ENCODE data around the gene EVA1A. TPM values are rescaled to one million over a fixed set of nuclear protein-coding genes. Genes with fewer than 3 reads are reported as not detected.

The EVA1A gene
- total RNA-seq, 2 experiments from 2014 or later: not detected

- Mint-ChIP-seq H3K27me3 (ENCODE audit: low read depth) (peaks cover 30% of the 10 kb centered on the region), H3K9me3 (no peaks in the 10 kb centered on the region), H3K4me1 (ENCODE audit: low read depth) (peaks cover 4% of the 10 kb centered on the region), H3K4me3 (no peak overlapping the region), H3K27ac (no peak overlapping the region), H3K36me3 (ENCODE audit: low read depth) (no peaks in the 10 kb centered on the region)
- CTCF ChIA-PET: no interaction called here
- DNase-seq: no peak
- intact Hi-C loops (cut with micrococcal nuclease): no loop called here
Measured at GRCh38 chr2:75569546-75569945, 8.8 kb upstream of the EVA1A start.

- no peaks in the 10 kb centered on the region for H3K9me3 Mint-ChIP-seq
- CTCF ChIA-PET: interaction anchor here (0.9 kb wide), 1 partner anchor 40 kb away, joined by 3 read pairs; no protein-coding TSS in a partner anchor
- peaks cover 7% of the 10 kb centered on the region for H3K4me1 Mint-ChIP-seq (ENCODE audit: low read depth)
- no peak overlapping the region for H3K4me3 Mint-ChIP-seq
- H3K27me3 Mint-ChIP-seq (ENCODE audit: low read depth): peaks cover 29% of the 10 kb centered on the region
- no peak overlapping the region for H3K27ac Mint-ChIP-seq
- intact Hi-C loops (cut with micrococcal nuclease): no loop called here
- H3K36me3 Mint-ChIP-seq (ENCODE audit: low read depth): no peaks in the 10 kb centered on the region
- DNase-seq: no peak
Measured at GRCh38 chr2:75568174-75568573, 7.4 kb upstream of the EVA1A start.

- Mint-ChIP-seq H3K9me3 (no peaks in the 10 kb centered on the region), H3K27me3 (ENCODE audit: low read depth) (peaks cover 37% of the 10 kb centered on the region), H3K4me3 (no peak overlapping the region), H3K27ac (no peak overlapping the region), H3K36me3 (ENCODE audit: low read depth) (no peaks in the 10 kb centered on the region), H3K4me1 (ENCODE audit: low read depth) (peaks cover 11% of the 10 kb centered on the region)
- intact Hi-C loops (cut with micrococcal nuclease): no loop called here
- DNase-seq: no peak
- CTCF ChIA-PET: no interaction called here
Measured at GRCh38 chr2:75565472-75566462, 5.0 kb upstream of the EVA1A start.

- Mint-ChIP-seq H3K9me3 (no peaks in the 10 kb centered on the region), H3K27me3 (ENCODE audit: low read depth) (peaks cover 40% of the 10 kb centered on the region), H3K36me3 (ENCODE audit: low read depth) (no peaks in the 10 kb centered on the region), H3K27ac (no peak overlapping the region), H3K4me1 (ENCODE audit: low read depth) (peaks cover 12% of the 10 kb centered on the region), H3K4me3 (no peak overlapping the region)
- intact Hi-C loops (cut with micrococcal nuclease): no loop called here
- no peak for DNase-seq
- CTCF ChIA-PET: interaction anchor here (1.1 kb wide), 1 partner anchor 10 kb away, joined by 3 read pairs; no protein-coding TSS in a partner anchor
Measured at GRCh38 chr2:75564713-75565359, 4.1 kb upstream of the EVA1A start.

GRCh38 chr2:75564026-75564688 lies 3.4 kb upstream of the EVA1A start:
- intact Hi-C loops (cut with micrococcal nuclease): no loop called here
- Mint-ChIP-seq H3K4me3 (no peak overlapping the region), H3K4me1 (ENCODE audit: low read depth) (peaks cover 13% of the 10 kb centered on the region), H3K27me3 (ENCODE audit: low read depth) (peaks cover 37% of the 10 kb centered on the region), H3K9me3 (no peaks in the 10 kb centered on the region), H3K36me3 (ENCODE audit: low read depth) (no peaks in the 10 kb centered on the region), H3K27ac (no peak overlapping the region)
- DNase-seq: no peak
- CTCF ChIA-PET: interaction anchor here (1.1 kb wide), 1 partner anchor 10 kb away, joined by 3 read pairs; no protein-coding TSS in a partner anchor

- no peak overlapping the region for H3K27ac Mint-ChIP-seq
- H3K36me3 Mint-ChIP-seq (ENCODE audit: low read depth): no peaks in the 10 kb centered on the region
- CTCF ChIA-PET: interaction anchor here (1.1 kb wide), 1 partner anchor 11 kb away, joined by 3 read pairs; no protein-coding TSS in a partner anchor
- H3K4me1 Mint-ChIP-seq (ENCODE audit: low read depth): peaks cover 13% of the 10 kb centered on the region
- peaks cover 37% of the 10 kb centered on the region for H3K27me3 Mint-ChIP-seq (ENCODE audit: low read depth)
- no peak overlapping the region for H3K4me3 Mint-ChIP-seq
- H3K9me3 Mint-ChIP-seq: no peaks in the 10 kb centered on the region
- intact Hi-C loops (cut with micrococcal nuclease): no loop called here
- DNase-seq: no peak
Measured at GRCh38 chr2:75563591-75563990, 2.9 kb upstream of the EVA1A start.

- CTCF ChIA-PET: interaction anchor here (1.1 to 1.3 kb wide), 3 partner anchors 46 to 96 kb away, joined by 3 to 5 read pairs (median 4); no protein-coding TSS in a partner anchor
- peaks cover 13% of the 10 kb centered on the region for H3K4me1 Mint-ChIP-seq (ENCODE audit: low read depth)
Measured at GRCh38 chr2:75562513-75562864, 1.8 kb upstream of the EVA1A start.

GRCh38 chr2:75561566-75562512 lies 1.1 kb upstream of the EVA1A start:
- Mint-ChIP-seq H3K27ac (no peak overlapping the region), H3K4me1 (ENCODE audit: low read depth) (peaks cover 13% of the 10 kb centered on the region), H3K9me3 (no peaks in the 10 kb centered on the region), H3K4me3 (peak overlapping the region; percentile 77), H3K27me3 (ENCODE audit: low read depth) (peaks cover 41% of the 10 kb centered on the region), H3K36me3 (ENCODE audit: low read depth) (no peaks in the 10 kb centered on the region)
- no peak for DNase-seq
- intact Hi-C loops (cut with micrococcal nuclease): loop anchor here (2.0 kb wide), 1 partner anchor 47 kb away; no protein-coding TSS in a partner anchor
- CTCF ChIA-PET: interaction anchor here (1.1 to 1.3 kb wide), 3 partner anchors 47 to 95 kb away, joined by 3 to 5 read pairs (median 4); no protein-coding TSS in a partner anchor

More at GRCh38 chr2:75562513-75562864, 1.8 kb upstream of the EVA1A start:
- no peak overlapping the region for H3K4me3 Mint-ChIP-seq
- no peaks in the 10 kb centered on the region for H3K9me3 Mint-ChIP-seq
- H3K27ac Mint-ChIP-seq: no peak overlapping the region
- DNase-seq: no peak
- intact Hi-C loops (cut with micrococcal nuclease): no loop called here
- peaks cover 38% of the 10 kb centered on the region for H3K27me3 Mint-ChIP-seq (ENCODE audit: low read depth)
- H3K36me3 Mint-ChIP-seq (ENCODE audit: low read depth): no peaks in the 10 kb centered on the region

GRCh38 chr2:75560022-75560767 lies 544 bp downstream of the EVA1A start:
- peak overlapping the region; percentile 75 for H3K4me3 Mint-ChIP-seq
- H3K4me1 Mint-ChIP-seq (ENCODE audit: low read depth): peaks cover 13% of the 10 kb centered on the region
- DNase-seq: peak; percentile 8
- H3K36me3 Mint-ChIP-seq (ENCODE audit: low read depth): no peaks in the 10 kb centered on the region
- H3K27me3 Mint-ChIP-seq (ENCODE audit: low read depth): peaks cover 39% of the 10 kb centered on the region
- CTCF ChIA-PET: no interaction called here
- H3K27ac Mint-ChIP-seq: no peak overlapping the region
- intact Hi-C loops (cut with micrococcal nuclease): loop anchor here (2.0 kb wide), 1 partner anchor 49 kb away; no protein-coding TSS in a partner anchor
- no peaks in the 10 kb centered on the region for H3K9me3 Mint-ChIP-seq

GRCh38 chr2:75559680-75560021 lies 1.1 kb downstream of the EVA1A start:
- H3K4me1 Mint-ChIP-seq (ENCODE audit: low read depth): peaks cover 13% of the 10 kb centered on the region
- DNase-seq: no peak
- H3K27ac Mint-ChIP-seq: no peak overlapping the region
- no peaks in the 10 kb centered on the region for H3K9me3 Mint-ChIP-seq
- H3K36me3 Mint-ChIP-seq (ENCODE audit: low read depth): no peaks in the 10 kb centered on the region
- H3K4me3 Mint-ChIP-seq: peak overlapping the region; percentile 75
- CTCF ChIA-PET: no interaction called here
- H3K27me3 Mint-ChIP-seq (ENCODE audit: low read depth): peaks cover 41% of the 10 kb centered on the region
- intact Hi-C loops (cut with micrococcal nuclease): loop anchor here (2.0 kb wide), 1 partner anchor 49 kb away; no protein-coding TSS in a partner anchor

Measured in activated naive CD4-positive, alpha-beta T cell treated with anti-CD3 and anti-CD28 coated beads for 36 hours (primary cell).